WTC11 (cell line): ENCODE measurements around the gene TMUB2. TPM values are rescaled to one million over a fixed set of nuclear protein-coding genes. Genes with fewer than 3 reads are reported as not detected.

Experiments
- FOXJ3 ChIP-seq: sonication (generic); formaldehyde crosslinking; IDR thresholded peaks from 2 replicates; pipeline ENCODE4 v1.9.0; 2021; ENCODE audit warnings: missing genetic modification reagents, mild to moderate bottlenecking, borderline replicate concordance
- GRHL2 ChIP-seq: fragments of 250-450 bp; sonication (Bioruptor Pico); IDR thresholded peaks from 2 replicates; pipeline ENCODE4 v1.8.0; 2022; ENCODE audit warnings: mild to moderate bottlenecking, moderate library complexity; ENCODE audit not compliant: insufficient replicate concordance, severe bottlenecking
- IRF2 ChIP-seq: sonication (generic); formaldehyde crosslinking; IDR thresholded peaks from 2 replicates; pipeline ENCODE4 v1.8.0; 2022; ENCODE audit warnings: low read depth, missing genetic modification reagents, borderline replicate concordance
- KAT7 ChIP-seq: sonication (generic); formaldehyde crosslinking; IDR thresholded peaks from 2 replicates; pipeline ENCODE4 v1.8.1; 2023; ENCODE audit warnings: missing genetic modification reagents, mild to moderate bottlenecking, borderline replicate concordance
- MYBL2 ChIP-seq: sonication (generic); formaldehyde crosslinking; IDR thresholded peaks from 2 replicates; pipeline ENCODE4 v1.8.1; 2023; ENCODE audit warnings: mild to moderate bottlenecking, moderate library complexity, missing genetic modification reagents
- NFE2L1 ChIP-seq: sonication (generic); formaldehyde crosslinking; IDR thresholded peaks from 2 replicates; pipeline ENCODE4 v1.8.1; 2023; ENCODE audit warnings: missing genetic modification reagents
- RELA ChIP-seq: sonication (generic); formaldehyde crosslinking; IDR thresholded peaks from 2 replicates; pipeline ENCODE4 v1.8.1; 2022; ENCODE audit warnings: missing genetic modification reagents, mild to moderate bottlenecking, borderline replicate concordance
- RORB ChIP-seq: fragments of 250-450 bp; sonication (Bioruptor Pico); IDR thresholded peaks from 2 replicates; pipeline ENCODE4 v1.9.0; 2021; ENCODE audit warnings: mild to moderate bottlenecking
- SOX15 ChIP-seq: fragments of 250-450 bp; sonication (Bioruptor Pico); IDR thresholded peaks from 2 replicates; pipeline ENCODE4 v1.9.0; 2021; ENCODE audit warnings: mild to moderate bottlenecking
- ZNF121 ChIP-seq: sonication (generic); formaldehyde crosslinking; IDR thresholded peaks from 2 replicates; pipeline ENCODE4 v1.8.0; 2023; ENCODE audit warnings: missing genetic modification reagents
- ZNF219 ChIP-seq: sonication (generic); formaldehyde crosslinking; IDR thresholded peaks from 2 replicates; pipeline ENCODE4 v1.8.0; 2023; ENCODE audit warnings: missing genetic modification reagents, mild to moderate bottlenecking, borderline replicate concordance
- ZNF232 ChIP-seq: sonication (generic); formaldehyde crosslinking; IDR thresholded peaks from 2 replicates; pipeline ENCODE4 v1.8.0; 2022; ENCODE audit warnings: mild to moderate bottlenecking, missing genetic modification reagents
- ZNF317 ChIP-seq: sonication (generic); formaldehyde crosslinking; IDR thresholded peaks from 2 replicates; pipeline ENCODE4 v1.8.1; 2023; ENCODE audit warnings: low read depth, mild to moderate bottlenecking, moderate library complexity, missing genetic modification reagents, borderline replicate concordance
- ZNF396 ChIP-seq: fragments of 250-450 bp; sonication (Bioruptor Pico); IDR thresholded peaks from 2 replicates; pipeline ENCODE4 v1.8.0; 2021; ENCODE audit warnings: mild to moderate bottlenecking, moderate library complexity, borderline replicate concordance
- total RNA-seq: library from RNA; stranded (reverse); gene quantifications from 3 replicates; pipeline ENCODE4 v1.2.3, GENCODE V29; 2021
- TF ChIP-seq, protein P1 (sequence below): sonication (generic); formaldehyde crosslinking; IDR thresholded peaks from 2 replicates; pipeline ENCODE4 v1.8.1; 2023; ENCODE audit warnings: mild to moderate bottlenecking, moderate library complexity, missing genetic modification reagents
- TF ChIP-seq, protein P2 (sequence below): sonication (generic); formaldehyde crosslinking; conservative IDR thresholded peaks from 2 replicates; pipeline ENCODE4 v1.8.1; 2023; ENCODE audit warnings: mild to moderate bottlenecking, low read depth, missing genetic modification reagents, moderate library complexity
- TF ChIP-seq, protein P3 (sequence below): fragments of 250-450 bp; sonication (Bioruptor Pico); IDR thresholded peaks from 2 replicates; pipeline ENCODE4 v1.8.0; 2021; ENCODE audit warnings: mild to moderate bottlenecking
- TF ChIP-seq, protein P4 (sequence below): sonication (generic); formaldehyde crosslinking; IDR thresholded peaks from 2 replicates; pipeline ENCODE4 v1.8.1; 2022; ENCODE audit warnings: missing genetic modification reagents, borderline replicate concordance
- TF ChIP-seq, protein P5 (sequence below): sonication (generic); formaldehyde crosslinking; IDR thresholded peaks from 2 replicates; pipeline ENCODE4 v1.8.0; 2023; ENCODE audit warnings: mild to moderate bottlenecking, missing genetic modification reagents
- TF ChIP-seq, protein P6 (sequence below): sonication (generic); formaldehyde crosslinking; IDR thresholded peaks from 2 replicates; pipeline ENCODE4 v1.8.1; 2022; ENCODE audit warnings: mild to moderate bottlenecking, moderate library complexity, missing genetic modification reagents
- TF ChIP-seq, protein P7 (sequence below): sonication (generic); formaldehyde crosslinking; IDR thresholded peaks from 2 replicates; pipeline ENCODE4 v1.8.1; 2023; ENCODE audit warnings: mild to moderate bottlenecking, missing genetic modification reagents, borderline replicate concordance

The TMUB2 gene
- total RNA-seq, 1 experiment from 2014 or later = 26.9 TPM

DNA sequence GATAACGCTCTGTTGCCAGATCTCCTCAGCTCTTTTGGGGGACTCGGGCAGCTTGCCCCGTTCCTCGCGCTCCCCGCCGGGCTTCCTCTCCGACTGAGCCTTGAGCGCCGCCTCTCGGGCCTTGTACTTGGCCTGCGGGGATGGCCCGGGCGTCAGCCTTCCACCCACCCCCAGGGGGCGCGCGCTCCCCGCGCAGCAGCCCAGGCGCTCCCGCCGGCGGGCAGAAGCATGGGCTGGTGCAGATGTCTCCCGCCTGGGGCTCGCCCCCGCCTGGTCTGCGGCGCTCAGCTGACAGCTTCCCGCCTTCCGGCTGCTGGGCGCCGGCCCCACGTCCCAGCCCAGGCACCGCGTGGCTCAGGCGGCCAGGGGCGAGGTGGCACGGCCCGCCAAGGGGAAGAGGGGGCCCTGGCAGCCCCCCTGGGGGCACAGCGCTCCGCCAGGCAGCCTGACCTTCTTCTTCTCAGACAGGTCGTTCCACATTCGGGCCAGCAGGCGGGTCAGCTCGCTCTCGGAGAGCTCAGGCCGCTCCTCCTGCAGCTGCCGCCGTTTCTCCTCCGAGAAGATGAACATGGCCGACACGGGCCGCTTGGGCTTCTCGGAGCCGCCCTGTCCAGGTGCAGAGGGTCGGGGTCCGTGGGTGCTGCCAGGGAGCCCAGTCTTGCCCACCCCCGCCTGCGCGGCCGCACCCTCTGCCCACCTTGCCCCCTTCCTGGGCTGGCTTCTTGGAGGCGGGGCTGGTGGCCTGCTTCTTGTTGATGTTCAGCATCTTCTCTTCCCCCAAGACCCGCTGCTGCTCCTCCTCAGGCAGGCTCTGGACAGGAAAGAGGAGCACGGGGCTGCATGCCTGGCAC lies 23.8 kb downstream of the TMUB2 start (continued):
- TF ChIP-seq, protein P1, sequence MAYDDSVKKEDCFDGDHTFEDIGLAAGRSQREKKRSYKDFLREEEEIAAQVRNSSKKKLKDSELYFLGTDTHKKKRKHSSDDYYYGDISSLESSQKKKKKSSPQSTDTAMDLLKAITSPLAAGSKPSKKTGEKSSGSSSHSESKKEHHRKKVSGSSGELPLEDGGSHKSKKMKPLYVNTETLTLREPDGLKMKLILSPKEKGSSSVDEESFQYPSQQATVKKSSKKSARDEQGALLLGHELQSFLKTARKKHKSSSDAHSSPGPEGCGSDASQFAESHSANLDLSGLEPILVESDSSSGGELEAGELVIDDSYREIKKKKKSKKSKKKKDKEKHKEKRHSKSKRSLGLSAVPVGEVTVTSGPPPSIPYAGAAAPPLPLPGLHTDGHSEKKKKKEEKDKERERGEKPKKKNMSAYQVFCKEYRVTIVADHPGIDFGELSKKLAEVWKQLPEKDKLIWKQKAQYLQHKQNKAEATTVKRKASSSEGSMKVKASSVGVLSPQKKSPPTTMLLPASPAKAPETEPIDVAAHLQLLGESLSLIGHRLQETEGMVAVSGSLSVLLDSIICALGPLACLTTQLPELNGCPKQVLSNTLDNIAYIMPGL (CRISPR knock-in tag) = peak; percentile 99
- TF ChIP-seq, protein P2, sequence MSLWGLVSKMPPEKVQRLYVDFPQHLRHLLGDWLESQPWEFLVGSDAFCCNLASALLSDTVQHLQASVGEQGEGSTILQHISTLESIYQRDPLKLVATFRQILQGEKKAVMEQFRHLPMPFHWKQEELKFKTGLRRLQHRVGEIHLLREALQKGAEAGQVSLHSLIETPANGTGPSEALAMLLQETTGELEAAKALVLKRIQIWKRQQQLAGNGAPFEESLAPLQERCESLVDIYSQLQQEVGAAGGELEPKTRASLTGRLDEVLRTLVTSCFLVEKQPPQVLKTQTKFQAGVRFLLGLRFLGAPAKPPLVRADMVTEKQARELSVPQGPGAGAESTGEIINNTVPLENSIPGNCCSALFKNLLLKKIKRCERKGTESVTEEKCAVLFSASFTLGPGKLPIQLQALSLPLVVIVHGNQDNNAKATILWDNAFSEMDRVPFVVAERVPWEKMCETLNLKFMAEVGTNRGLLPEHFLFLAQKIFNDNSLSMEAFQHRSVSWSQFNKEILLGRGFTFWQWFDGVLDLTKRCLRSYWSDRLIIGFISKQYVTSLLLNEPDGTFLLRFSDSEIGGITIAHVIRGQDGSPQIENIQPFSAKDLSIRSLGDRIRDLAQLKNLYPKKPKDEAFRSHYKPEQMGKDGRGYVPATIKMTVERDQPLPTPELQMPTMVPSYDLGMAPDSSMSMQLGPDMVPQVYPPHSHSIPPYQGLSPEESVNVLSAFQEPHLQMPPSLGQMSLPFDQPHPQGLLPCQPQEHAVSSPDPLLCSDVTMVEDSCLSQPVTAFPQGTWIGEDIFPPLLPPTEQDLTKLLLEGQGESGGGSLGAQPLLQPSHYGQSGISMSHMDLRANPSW (CRISPR knock-in tag) = no peak
- TF ChIP-seq, protein P3, sequence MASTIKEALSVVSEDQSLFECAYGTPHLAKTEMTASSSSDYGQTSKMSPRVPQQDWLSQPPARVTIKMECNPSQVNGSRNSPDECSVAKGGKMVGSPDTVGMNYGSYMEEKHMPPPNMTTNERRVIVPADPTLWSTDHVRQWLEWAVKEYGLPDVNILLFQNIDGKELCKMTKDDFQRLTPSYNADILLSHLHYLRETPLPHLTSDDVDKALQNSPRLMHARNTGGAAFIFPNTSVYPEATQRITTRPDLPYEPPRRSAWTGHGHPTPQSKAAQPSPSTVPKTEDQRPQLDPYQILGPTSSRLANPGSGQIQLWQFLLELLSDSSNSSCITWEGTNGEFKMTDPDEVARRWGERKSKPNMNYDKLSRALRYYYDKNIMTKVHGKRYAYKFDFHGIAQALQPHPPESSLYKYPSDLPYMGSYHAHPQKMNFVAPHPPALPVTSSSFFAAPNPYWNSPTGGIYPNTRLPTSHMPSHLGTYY (CRISPR knock-in tag) = no peak
- TF ChIP-seq ZNF317 (CRISPR knock-in tag) (no peak; the same call in 1 of the 2 replicates), NFE2L1 (CRISPR knock-in tag) (0 out of 2 replicates have a peak, but pooled peaks have one; percentile 53), ZNF396 (CRISPR knock-in tag) (no peak), FOXJ3 (no peak), RELA (no peak), KAT7 (CRISPR knock-in tag) (0 out of 2 replicates have a peak, but pooled peaks have one; percentile 36), SOX15 (CRISPR knock-in tag) (no peak), ZNF121 (peak; percentile 98), ZNF219 (no peak), ZNF232 (CRISPR knock-in tag) (no peak), GRHL2 (CRISPR knock-in tag) (no peak), MYBL2 (CRISPR knock-in tag) (peak; percentile 70), IRF2 (CRISPR knock-in tag) (no peak), RORB (CRISPR knock-in tag) (no peak)
- TF ChIP-seq, protein P4, sequence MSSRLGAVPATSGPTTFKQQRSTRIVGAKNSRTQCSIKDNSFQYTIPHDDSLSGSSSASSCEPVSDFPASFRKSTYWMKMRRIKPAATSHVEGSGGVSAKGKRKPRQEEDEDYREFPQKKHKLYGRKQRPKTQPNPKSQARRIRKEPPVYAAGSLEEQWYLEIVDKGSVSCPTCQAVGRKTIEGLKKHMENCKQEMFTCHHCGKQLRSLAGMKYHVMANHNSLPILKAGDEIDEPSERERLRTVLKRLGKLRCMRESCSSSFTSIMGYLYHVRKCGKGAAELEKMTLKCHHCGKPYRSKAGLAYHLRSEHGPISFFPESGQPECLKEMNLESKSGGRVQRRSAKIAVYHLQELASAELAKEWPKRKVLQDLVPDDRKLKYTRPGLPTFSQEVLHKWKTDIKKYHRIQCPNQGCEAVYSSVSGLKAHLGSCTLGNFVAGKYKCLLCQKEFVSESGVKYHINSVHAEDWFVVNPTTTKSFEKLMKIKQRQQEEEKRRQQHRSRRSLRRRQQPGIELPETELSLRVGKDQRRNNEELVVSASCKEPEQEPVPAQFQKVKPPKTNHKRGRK = no peak
- TF ChIP-seq, protein P5, sequence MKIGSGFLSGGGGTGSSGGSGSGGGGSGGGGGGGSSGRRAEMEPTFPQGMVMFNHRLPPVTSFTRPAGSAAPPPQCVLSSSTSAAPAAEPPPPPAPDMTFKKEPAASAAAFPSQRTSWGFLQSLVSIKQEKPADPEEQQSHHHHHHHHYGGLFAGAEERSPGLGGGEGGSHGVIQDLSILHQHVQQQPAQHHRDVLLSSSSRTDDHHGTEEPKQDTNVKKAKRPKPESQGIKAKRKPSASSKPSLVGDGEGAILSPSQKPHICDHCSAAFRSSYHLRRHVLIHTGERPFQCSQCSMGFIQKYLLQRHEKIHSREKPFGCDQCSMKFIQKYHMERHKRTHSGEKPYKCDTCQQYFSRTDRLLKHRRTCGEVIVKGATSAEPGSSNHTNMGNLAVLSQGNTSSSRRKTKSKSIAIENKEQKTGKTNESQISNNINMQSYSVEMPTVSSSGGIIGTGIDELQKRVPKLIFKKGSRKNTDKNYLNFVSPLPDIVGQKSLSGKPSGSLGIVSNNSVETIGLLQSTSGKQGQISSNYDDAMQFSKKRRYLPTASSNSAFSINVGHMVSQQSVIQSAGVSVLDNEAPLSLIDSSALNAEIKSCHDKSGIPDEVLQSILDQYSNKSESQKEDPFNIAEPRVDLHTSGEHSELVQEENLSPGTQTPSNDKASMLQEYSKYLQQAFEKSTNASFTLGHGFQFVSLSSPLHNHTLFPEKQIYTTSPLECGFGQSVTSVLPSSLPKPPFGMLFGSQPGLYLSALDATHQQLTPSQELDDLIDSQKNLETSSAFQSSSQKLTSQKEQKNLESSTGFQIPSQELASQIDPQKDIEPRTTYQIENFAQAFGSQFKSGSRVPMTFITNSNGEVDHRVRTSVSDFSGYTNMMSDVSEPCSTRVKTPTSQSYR (CRISPR knock-in tag) = no peak
- TF ChIP-seq, protein P6, sequence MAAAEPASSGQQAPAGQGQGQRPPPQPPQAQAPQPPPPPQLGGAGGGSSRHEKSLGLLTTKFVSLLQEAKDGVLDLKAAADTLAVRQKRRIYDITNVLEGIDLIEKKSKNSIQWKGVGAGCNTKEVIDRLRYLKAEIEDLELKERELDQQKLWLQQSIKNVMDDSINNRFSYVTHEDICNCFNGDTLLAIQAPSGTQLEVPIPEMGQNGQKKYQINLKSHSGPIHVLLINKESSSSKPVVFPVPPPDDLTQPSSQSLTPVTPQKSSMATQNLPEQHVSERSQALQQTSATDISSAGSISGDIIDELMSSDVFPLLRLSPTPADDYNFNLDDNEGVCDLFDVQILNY = peak; percentile 97
- TF ChIP-seq, protein P7, sequence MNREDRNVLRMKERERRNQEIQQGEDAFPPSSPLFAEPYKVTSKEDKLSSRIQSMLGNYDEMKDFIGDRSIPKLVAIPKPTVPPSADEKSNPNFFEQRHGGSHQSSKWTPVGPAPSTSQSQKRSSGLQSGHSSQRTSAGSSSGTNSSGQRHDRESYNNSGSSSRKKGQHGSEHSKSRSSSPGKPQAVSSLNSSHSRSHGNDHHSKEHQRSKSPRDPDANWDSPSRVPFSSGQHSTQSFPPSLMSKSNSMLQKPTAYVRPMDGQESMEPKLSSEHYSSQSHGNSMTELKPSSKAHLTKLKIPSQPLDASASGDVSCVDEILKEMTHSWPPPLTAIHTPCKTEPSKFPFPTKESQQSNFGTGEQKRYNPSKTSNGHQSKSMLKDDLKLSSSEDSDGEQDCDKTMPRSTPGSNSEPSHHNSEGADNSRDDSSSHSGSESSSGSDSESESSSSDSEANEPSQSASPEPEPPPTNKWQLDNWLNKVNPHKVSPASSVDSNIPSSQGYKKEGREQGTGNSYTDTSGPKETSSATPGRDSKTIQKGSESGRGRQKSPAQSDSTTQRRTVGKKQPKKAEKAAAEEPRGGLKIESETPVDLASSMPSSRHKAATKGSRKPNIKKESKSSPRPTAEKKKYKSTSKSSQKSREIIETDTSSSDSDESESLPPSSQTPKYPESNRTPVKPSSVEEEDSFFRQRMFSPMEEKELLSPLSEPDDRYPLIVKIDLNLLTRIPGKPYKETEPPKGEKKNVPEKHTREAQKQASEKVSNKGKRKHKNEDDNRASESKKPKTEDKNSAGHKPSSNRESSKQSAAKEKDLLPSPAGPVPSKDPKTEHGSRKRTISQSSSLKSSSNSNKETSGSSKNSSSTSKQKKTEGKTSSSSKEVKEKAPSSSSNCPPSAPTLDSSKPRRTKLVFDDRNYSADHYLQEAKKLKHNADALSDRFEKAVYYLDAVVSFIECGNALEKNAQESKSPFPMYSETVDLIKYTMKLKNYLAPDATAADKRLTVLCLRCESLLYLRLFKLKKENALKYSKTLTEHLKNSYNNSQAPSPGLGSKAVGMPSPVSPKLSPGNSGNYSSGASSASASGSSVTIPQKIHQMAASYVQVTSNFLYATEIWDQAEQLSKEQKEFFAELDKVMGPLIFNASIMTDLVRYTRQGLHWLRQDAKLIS = peak; percentile 78; the same call in 1 of the 2 replicates
